ENCODE measurements around the gene ATP8A2.

ATP8A2 gene

DNA sequence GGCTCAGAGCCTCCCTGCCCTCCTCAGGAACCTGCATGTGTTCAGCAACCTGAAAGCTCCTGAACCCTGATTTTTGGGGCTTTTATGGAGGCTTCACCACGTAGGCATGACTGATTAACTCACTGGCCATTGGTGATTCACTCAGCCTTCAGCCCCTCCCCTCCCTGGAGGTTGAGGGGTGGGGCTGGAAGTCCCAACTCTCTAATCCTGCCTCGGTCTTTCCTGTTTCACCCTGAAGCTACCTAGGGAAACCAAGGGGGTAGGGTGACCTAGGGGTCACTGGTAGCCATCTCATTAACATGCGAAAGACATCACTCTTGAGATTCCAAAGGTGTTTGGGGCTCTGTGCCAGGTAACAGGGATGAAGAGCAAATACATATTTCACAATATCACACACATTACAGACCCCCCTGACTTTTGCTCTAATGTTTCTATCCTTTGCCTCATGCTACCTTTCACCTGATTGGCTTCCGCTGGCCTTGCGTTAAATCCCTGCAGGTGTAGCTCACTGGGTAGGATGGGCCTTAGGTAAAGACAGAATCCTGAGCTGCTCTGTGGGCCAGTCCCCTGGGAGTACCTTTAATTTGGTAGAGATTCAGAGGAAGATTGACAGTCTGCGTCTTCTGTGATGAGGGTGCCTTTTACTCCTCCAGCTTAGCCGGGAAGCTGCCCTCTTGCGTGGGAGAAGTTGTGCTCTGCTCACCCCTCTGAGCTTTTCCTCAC, 260.6 kb downstream of the ATP8A2 start:
- DNase-seq (ENCODE audit: low spot score), result no peak

DNA sequence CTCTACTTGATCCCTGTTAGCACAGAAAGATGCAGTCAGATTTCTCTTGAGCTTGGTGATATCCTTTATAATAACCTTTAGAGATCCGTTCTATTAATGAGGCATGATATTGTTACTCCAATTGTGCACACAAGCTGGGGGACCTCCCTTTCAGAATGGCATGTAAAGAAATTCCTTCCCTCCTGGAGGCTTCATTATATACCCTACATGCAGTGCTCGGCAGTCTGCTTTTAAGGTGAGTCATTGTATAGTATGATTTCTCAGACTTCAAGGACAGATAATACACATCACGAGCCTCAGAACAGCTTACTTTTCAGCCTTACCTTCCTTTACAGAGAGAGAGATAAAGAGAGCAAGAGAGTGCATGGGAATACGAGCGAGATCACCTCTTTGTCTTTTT, 261.3 kb downstream of the ATP8A2 start:
- no peak for DNase-seq (ENCODE audit: low spot score)

DNA sequence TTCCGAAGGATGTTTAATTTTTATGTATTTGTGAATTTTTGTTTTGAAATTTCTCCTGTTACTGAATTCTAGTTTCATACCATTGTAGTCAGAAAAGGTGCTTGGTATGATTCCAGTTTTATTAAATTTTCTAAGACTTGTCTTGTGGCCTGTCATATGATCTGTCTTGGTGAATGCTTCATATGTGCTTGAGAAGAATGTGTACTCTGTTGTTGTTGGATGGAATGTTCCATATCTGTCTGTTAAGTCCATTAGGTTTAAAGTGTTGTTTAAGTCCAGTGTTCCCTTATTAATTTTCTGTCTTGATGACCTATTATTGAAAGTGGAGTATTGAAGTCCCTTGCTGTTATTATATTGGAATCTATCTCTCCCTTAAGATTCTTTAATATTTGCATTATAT, 273.9 kb downstream of the ATP8A2 start:
- no peak for DNase-seq (ENCODE audit: low spot score)

DNA sequence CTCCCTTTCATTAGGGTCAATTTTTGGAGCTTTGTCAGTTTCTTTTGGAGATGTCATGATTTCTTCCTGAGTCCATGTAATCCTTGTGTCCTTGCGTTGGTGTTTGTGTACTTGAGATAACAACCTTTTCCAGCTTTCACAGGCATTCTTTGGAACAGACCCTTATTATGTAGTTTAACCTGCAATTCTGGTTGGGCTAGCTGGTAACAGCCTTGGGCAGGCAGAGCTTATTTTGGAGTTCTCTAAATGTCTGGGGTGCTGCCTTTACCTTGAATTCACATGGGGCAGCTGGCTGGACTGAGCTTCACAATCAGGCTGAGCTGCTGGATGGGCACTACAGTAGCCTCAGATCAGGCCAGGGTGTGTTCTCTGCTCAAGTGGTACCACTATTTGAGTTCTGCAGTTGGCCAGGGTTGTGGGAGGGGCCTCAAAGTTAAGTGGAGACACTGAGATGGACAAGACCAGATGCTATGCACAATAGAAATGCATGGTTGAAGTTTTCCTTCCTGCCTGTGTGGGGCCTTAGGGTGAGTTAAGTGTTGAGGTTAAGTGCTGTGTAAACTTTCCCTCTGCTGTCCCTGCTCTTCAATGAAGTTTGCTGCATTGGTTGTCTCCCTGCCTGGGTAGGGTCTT, 277.3 kb downstream of the ATP8A2 start:
- DNase-seq (ENCODE audit: low spot score), result no peak

DNA sequence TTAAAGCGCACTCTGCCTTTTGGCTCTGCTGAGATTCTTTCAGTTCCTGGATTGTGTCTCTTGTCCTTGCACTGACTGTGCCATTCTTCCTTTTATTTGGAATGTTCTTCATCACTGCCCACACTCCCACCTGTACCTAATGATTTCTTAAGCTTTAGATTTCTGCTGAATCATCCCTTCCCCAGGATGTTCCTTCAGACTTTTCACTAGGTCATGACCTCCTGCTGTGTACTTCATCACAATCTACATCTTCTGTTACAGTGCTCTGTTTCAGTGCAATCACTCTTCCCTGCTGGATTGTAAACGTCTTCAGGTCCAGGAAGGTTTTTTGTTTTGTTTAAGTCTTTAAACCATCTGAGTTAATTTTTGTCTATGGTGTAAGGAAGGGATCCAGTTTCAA, 281.0 kb downstream of the ATP8A2 start:
- no peak for DNase-seq (ENCODE audit: low spot score)

DNA sequence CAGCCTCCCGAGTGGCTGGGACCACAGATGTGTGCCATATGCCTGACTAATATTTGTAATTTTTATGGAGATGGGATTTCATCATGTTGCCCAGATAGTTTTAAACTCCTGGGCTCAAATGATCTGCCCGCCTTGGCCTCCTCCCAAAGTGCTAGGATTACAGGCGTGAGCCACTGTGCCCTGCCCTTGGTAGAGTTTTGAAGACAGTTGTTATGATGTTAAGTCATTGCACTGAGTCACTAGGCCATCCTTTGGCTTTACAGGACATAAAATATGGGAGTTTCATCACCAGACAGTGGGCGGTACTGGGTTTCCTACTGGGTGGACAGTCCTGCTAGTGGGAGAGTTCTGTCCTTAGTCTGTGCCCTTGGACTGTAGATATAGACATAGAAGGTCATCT, 282.5 kb downstream of the ATP8A2 start:
- no peak for DNase-seq (ENCODE audit: low spot score)

DNA sequence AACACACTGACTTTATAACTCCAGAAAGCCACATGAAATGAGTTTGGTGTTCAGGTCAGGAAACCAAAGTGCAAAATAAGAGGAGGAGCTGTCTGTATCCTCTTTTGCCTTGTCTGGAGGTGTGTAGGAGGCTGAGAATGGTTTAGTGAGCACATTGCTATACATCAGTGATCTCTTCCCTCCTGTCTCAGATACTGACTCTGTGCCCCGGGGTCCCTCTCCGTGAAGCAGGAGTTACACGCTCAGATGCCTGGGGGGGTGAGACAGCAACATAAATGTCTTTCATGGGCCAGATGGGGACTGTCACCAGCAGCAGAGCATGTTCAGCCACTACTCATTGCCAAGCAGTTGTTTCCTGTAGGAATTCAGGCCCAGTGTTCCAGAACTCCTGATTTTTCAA, 285.4 kb downstream of the ATP8A2 start:
- no peak for DNase-seq (ENCODE audit: low spot score)

DNA sequence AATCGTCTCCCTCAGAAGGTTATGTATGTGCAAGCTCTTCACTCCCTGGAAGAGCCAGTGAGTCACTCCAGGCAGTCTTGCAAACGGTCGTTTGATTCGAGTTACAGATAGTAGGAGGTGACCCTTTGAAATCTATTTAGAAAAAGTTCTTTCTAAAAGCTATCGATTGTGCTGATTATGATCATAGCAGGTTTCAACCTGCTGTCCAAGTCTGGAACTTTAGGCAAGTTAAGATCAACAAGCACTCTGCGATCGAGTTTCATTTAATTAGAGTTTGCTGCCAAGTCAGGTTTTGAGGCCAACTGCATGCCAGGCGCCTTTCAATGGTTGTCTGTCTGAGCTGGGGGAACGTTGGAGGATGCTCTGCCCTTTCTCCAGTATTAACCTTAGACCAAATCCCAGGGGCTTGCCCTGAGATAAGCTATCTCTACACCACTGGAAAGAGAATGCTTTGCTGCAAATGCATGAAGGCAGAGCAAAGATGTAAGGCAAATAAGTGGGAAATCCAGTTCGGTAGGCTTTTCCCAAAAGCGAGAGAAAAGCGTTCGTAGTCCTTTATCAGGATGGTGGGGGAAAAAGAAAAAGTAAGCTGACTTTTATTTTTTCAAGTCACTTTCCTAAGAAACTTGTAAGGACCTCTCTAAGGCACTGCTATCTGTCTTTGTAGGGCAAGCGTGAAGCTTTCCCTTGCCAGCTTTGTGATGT, 287.5 kb downstream of the ATP8A2 start:
- DNase-seq (ENCODE audit: low spot score), result no peak

DNA sequence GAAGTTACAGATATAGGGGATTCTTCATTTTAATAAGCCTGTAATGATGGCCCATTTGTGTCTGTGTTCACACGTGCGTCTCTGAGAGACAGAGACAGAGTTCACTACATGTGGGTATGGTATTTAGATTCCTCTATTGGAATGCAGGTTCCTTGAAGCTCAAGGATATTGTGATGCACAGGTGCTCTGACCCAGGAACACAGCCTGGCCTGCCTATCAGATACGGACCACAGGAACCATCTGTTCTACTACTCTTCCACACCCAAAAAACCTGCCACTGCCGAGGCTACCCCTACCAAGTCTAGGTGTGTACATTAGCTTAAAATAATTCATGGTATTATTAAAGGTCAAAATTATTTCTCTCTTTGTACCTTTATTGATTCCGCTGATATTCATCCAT, 289.2 kb downstream of the ATP8A2 start:
- DNase-seq (ENCODE audit: low spot score), result no peak

DNA sequence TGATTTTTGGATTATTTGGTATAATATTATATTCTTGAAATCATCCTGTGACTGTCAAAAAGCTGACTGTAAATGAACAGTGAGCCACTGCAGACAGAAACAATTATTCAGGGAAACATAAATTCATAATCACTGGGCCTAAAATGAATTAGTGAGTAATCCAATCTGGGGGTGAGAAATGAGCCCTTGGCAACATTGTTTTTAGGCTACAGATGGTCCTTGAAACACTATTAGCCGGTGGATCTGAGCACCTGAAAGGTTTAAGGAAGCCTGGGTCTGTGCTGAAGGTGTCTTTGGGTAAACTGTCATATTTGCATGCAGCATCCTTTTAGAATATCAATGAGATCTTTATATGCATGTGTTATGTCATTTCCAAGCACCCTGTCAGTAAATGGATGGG, 290.7 kb downstream of the ATP8A2 start:
- DNase-seq (ENCODE audit: low spot score), result no peak

DNA sequence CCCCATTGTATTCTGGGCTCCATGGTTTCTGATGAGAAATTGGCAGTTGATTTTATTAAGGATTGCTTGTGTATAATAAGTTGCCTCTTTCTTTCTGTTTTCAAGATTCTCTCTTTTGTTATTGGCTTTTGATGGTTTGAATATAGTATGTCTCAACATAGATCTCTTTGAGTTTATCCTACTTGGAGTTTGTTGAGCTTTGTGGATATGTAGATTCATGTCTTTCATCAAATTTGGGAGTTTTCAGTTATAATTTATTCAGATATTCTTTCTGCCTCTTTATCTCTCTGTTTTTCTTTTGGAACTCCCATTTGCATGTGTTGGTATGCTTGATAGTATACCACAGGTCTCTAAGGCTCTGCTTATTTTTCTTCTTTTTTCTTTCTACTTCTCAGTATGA, 296.6 kb downstream of the ATP8A2 start:
- no peak for DNase-seq (ENCODE audit: low spot score)

DNA sequence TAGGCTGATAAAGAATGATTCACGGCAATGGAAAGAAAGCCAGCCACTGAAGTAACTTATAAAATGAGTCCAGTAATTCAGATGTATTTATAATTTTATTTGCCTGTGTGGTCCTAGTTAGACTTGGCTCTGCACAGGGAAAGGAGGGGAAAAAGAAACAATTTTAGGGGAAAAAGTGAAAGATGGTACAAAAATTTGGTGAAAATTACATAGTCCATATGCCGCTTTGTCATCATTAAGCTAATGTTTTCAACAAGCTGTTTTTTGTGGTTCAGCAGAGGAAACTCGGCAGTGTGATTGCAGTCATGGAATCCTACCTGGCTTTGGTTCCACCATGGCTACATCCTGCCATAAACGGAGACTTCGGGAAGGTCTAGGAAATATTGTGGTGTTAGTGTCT, 301.9 kb downstream of the ATP8A2 start:
- DNase-seq (ENCODE audit: low spot score), result no peak

DNA sequence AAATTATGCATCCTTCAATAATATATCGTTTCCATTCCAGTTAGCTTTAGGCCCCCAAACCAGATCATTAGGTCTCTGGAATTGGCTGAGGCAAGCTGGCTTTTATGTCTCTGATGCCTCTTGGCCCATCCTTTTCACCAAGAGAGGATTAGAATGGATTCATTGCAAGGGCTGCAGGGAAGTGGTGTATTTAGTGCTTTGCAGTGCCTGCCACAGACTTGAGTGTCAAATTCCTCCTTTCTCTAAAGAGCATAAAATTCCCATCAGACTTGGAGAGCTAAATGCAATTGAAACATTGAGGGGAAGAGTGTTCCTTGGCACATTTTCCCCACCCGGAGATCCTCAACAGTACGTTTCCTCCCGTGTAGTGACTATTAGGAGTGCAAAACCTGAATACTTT, 302.6 kb downstream of the ATP8A2 start:
- no peak for DNase-seq (ENCODE audit: low spot score)

DNA sequence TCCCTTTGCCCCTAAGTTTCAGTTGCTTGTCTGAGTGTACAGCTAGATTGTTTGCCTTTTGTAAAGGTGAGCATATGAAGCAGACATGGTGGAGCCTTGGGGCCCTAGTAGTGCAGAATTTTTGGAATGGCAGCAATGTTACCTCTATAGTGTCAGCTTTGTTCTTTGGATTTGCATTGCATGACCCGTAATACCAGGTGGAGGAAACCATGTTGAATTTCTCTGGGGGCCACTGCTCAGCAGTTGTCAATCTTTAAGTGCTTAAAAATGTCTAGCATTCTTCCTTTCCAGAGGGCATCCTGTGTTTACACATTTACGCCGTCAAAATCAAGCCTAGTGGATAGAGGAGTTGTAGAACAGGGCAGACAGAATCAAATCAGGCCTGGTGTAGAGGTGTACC, 303.3 kb downstream of the ATP8A2 start:
- no peak for DNase-seq (ENCODE audit: low spot score)

DNA sequence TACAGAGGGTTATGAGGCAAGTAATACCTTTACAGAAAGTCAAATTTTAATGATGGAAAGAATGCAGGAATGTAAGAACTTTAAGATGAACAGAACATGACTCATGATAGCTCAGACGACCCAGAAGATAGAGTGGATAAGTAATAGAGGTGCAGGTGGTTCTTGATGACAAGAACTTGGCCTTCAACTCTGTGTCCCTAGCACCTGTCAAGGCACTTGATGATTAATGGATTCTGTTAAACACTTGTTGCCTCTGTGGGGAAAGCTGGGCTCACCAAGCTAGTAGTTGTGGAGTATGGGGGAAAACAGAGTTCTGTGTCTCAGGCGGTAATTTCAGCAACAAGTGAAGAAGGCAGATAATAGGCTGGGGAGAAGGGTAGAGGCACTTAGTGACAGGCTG, 306.2 kb downstream of the ATP8A2 start:
- DNase-seq (ENCODE audit: low spot score), result no peak

DNA sequence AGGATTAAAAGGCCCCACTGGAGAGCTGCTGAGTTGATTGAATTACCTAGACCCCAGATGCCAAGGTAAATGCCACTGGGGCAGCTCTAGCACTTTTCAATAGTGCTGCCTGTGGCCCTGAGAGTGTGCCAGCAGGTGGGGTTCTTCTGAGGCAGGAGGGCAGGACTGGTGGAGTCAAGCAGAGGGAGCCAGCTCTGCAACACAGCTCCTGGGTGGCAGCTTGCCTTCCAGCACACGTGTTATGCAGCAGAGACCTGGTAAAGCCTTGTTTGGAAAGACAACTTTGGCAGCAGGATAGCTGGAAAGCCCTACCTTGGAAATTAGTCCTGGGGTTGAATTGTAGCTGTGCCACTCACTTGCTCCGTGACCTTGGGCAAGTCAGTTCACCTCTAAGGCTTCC, 306.6 kb downstream of the ATP8A2 start:
- no peak for DNase-seq (ENCODE audit: low spot score)

DNA sequence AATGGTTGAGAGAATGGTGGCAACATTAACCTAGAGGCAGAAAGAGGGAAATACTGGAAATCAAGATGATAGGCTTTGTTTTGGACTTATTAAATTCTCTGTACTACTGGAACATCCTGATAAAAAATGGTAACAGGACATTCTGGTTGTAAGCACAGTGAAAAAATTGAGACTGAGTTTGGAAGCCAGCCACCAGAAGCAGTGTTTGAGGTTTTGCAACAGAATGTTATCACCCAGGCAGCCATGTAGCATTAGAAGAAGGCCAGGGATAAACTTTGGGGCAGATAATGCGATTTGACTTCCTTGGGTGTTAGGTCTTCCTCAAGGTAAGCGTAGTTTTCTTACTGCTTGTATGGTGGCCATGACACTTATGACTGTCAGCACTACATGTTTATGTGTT, 307.4 kb downstream of the ATP8A2 start:
- no peak for DNase-seq (ENCODE audit: low spot score)

DNA sequence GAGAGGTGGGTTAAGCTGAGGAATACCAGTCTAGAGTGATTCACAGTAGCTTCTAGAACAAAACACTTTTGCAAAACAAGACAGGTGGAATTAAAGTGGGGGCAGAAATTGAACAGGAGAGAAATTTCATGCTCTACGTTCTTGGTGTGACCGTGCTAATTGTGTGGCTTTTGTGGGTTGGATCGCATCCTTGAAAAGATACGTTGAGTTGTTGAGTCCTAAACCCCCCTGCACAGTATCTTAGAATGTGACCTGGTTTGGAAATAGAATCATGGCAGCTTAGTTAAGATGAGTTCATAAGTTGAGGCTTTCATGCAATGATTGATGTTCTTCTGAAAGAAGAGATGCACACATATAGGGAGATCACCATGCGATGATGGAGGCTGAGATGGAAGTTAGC, 308.2 kb downstream of the ATP8A2 start:
- DNase-seq (ENCODE audit: low spot score), result no peak

DNA sequence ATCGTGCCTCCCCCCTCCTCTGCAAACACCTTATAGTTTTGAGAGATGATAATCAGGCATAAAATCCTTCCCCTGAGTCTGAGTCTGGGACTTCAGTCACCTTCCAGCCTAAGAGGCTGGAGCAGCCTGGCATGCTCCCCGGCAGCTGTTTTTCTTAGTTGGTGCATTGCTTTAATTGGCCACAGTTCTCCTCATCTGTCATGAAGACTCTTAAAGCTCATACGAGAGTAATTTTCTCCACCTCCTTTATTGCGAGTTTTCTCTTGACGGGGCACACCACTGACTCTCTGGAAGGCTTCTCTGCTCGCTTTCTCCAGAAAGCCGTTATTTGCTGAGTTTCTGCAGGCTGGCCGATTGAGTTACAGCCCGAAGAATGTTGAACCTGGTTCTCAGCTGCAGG, 310.5 kb downstream of the ATP8A2 start:
- DNase-seq (ENCODE audit: low spot score), result no peak

DNA sequence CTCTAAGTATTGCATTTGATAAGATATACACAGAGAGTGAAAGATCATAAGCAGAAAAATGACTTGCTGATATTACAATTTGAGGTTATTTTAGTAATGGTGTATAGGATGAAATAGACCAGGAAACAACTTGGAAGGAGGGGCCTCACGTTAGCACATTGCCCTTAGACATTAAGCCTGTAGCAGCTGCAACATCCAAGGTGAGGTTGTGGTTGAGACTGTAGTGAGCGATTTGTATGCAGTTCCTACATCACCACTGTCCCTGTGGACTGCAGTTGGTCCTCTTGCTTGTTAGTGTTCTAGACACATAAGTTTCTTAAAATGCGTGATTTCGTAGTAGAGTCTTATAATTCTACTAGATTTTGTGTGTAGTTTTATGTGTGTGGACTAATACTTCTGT, 311.3 kb downstream of the ATP8A2 start:
- DNase-seq (ENCODE audit: low spot score), result no peak

DNA sequence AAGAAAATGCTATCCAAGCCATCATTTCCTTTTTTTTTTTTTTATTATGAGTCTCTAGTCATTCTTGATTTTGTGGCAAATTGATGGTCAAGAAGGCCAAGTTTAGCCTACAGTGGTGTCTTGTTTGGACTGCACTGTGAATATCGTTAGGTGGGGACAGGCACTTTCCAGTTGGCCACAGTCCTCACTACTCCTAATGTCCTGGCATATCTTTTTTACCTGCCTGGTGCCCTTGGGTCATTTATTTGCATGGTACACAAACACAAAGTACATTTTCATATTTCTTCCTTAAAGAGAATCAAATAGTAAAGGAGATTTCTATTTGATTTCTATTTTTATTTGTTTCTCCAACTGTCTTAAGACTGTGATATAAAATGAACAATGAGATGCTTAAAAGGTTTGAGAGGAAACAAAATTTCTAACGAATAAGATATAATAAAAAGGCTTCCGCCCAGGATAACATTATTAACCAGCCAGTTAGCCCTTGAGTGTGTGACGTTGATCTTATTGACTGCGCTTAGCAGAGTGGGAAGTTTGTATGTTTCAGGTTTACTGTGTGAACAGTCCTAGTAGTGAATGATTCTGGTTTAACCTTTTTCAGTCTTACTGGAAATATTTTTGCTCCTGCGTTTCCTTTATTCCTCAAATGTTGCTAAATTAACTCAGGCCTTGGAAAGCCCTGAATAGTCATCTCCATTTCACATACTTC, 312.0 kb downstream of the ATP8A2 start:
- DNase-seq (ENCODE audit: low spot score), result no peak

DNA sequence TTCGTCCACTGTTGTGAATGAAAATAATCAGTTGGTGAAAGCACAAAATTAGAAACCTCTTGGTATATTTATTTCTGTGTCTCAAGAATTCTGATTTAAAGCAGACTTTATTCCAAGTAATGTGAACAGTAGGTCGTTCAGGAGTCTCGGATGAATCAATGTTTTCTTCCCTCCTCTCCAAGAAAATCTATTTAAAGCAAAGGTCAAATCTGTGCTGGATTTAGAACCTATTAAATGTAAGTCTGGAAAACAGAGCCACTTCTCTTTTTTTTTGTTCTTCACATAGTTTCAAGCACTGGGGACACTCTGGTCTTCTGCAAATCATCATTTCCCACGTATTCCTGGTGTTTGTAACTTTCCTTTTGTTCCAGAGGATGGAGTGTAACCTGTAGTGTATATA, 312.7 kb downstream of the ATP8A2 start:
- no peak for DNase-seq (ENCODE audit: low spot score)
